GM18868 (cell line): ENCODE measurements around the gene MEP1B.
"Not testable (repeated sequence)": the region's sequence is repeated elsewhere in the genome, so short reads cannot be mapped to it uniquely, and the experiment has no call there.

Experiments
- ATAC-seq: cut with Tn5 transposase; IDR thresholded peaks from one replicate; pipeline ENCODE4 v1.9.1; 2021; ENCODE audit warnings: mild to moderate bottlenecking, moderate library complexity; ENCODE audit not compliant: unreplicated experiment

The MEP1B gene

GRCh38 chr18:32208577-32208976 lies 18.7 kb downstream of the MEP1B start:
- ATAC-seq: no peak

- ATAC-seq: no peak
Measured at GRCh38 chr18:32209685-32210445, 20.0 kb downstream of the MEP1B start.

- ATAC-seq: no peak
Measured at GRCh38 chr18:32213693-32214092, 23.9 kb downstream of the MEP1B start.

GRCh38 chr18:32216390-32216789 lies 26.6 kb downstream of the MEP1B start:
- ATAC-seq: no peak

- no peak for ATAC-seq
Measured at GRCh38 chr18:32219431-32220018, 29.7 kb downstream of the MEP1B start.

- ATAC-seq: not testable (repeated sequence)
Measured at GRCh38 chr18:32233348-32233747, 43.5 kb downstream of the MEP1B start.

- no peak for ATAC-seq
Measured at GRCh38 chr18:32237049-32237448, 47.2 kb downstream of the MEP1B start.

- no peak for ATAC-seq
Measured at GRCh38 chr18:32238635-32239268, 48.9 kb downstream of the MEP1B start.

GRCh38 chr18:32242395-32242794 lies 52.6 kb downstream of the MEP1B start:
- no peak for ATAC-seq

DNA sequence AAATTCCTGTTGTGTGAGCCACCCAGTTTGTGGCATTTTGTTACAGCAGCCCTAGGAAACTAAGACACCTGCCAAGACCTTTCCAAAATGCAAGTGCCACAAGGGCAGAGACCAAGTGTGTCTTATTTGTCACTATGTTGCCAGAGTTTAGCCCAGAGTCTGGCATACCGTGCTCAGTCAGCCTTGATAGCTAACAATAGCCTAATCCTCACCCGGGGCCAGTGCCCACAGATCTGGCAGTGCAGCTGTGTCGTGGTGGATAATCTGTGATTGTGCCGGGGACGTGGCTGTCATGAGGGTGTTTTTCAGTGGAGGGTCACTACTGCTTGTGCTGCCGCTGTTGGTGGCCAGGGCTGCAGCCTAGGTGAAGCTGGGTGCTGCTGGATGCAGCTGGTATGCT lies 53.5 kb downstream of the MEP1B start:
- no peak for ATAC-seq

- ATAC-seq: no peak
Measured at GRCh38 chr18:32244881-32245280, 55.0 kb downstream of the MEP1B start.

DNA sequence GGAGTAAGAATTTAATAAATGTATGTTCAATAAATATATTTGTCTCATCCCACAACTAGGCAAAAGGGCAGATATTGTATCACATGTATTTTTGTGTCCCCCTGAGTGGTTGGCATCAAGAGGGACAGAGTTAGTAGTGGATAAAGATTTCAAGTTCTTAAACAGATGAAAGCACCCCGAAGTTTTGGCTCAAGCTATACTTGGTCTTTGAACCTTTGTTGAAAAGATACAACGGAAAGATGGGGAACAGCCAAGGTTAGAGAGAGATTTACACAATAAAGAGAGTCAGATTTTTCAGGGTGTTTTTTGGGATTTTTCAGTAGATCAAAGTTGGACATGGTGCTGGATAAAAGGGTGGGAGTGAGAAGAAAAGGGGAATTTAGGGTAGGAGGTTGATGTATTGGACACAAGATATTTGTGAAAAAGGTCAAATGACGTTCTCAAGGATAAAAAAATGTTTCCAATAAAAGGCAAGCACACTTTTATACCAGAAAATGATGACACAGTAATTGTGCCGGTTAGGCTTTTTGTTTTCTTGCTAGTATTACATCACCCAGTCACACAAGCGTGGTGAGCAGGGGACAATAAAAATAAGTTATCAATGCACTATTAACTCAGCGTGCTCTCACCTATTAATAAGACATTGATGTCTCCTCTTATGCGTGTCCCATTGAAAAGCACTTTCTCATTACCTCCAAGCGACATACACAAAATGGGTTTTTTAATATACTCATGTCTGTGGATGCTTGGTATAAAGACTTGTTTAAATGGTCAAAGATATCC lies 59.5 kb downstream of the MEP1B start:
- ATAC-seq: no peak

DNA sequence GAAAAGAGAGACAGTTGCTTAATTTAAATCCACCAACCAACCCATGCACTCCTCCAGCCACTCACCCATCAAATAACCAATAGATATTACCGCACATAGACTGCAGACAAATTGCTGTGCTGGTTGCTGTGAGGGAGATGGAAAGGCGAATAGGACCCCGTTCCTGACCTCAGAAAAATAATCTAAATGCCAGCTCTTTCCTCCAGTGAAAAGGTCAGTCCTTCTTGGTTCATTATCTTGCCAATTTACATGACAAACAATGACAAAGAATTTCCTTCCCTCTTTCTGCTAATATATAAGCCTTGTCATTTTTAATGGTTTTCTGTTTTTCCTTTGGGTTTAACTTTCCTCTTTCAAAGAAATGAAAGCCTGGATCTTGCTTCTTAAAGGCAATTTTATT lies 61.6 kb downstream of the MEP1B start:
- no peak for ATAC-seq

GRCh38 chr18:32252141-32252860 lies 62.5 kb downstream of the MEP1B start:
- no peak for ATAC-seq

- ATAC-seq: no peak
Measured at GRCh38 chr18:32255570-32255969, 65.7 kb downstream of the MEP1B start.

DNA sequence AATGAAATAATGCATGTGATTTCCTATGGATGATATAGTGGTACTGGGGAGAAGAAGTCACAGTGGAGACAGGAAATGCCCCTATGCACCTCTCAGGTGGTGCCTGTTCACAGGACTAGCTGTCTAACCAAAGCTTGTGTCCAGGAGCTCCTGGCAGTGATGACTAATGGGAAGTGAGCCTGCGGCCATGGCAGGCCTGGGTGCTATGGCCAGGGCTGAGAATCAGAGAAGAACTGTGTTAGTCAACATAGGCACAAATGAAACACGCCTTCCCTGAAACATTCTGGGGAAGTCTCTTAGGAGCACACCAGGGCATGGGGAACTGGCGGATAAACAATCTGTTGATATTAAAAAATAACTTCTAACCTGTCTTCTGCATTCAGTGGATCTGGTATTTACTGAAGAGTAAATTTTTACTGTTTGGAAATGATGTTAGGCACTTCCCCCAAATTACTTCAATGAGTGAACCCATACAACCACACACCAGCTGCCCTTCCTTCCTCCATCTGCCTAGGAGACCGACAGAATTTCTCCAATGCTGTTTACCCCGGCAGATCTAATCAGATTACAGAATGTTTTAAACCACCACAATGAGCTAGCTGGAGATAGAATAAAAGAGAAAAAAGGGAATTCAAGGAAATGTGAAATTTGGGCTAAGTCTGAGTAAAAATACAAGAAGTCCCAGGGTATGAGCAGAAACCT lies 67.4 kb downstream of the MEP1B start:
- no peak for ATAC-seq

DNA sequence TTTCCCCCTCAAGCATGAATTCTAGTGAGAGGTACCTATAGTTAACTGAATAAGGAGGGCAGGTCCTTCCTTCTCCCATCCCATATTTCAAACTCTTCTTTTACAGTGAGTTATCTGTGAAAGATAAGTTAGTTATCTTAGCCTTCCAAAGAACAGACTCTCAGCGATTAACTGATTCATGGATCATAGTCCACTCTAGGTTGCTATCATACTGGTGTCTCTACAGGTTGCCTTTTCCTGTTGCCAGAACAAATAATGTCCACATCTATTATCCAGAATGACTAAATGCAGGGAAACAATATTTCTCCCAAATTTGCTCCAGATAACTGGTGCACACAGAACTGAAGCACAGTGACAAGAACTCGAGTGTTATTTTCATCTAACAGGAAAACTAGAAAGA lies 68.3 kb downstream of the MEP1B start:
- ATAC-seq: no peak

DNA sequence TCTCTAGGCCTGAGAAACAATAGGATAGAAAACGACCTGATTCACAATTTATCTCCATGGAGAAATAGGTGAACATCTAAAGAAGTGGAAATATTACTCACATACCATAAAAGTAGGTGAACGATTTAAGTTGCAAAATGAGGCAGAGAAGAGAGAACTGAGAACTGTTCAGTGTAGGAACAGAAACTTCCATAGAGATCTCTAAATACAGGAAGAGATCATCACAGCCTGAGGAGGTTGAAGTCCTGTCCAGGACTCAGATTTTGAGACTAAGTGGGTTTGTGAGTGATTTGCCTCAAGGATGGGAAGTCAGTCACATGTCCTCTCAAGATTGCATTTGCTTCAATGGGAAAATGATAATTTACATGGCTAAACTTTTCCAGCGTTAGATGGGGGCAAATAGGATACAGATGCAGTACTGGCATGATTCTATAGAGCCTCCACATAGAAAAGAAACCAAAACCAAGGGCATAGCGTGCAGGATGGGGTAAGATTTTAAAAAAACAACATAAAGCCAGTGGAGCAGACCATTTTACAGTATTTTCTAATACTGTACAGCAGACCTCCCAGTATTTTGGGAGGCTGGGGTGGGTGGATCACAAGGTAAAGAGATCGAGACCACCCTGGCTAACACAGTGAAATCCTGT lies 68.8 kb downstream of the MEP1B start:
- peak; percentile 47 for ATAC-seq

- no peak for ATAC-seq
Measured at GRCh38 chr18:32259553-32259952, 69.7 kb downstream of the MEP1B start.

DNA sequence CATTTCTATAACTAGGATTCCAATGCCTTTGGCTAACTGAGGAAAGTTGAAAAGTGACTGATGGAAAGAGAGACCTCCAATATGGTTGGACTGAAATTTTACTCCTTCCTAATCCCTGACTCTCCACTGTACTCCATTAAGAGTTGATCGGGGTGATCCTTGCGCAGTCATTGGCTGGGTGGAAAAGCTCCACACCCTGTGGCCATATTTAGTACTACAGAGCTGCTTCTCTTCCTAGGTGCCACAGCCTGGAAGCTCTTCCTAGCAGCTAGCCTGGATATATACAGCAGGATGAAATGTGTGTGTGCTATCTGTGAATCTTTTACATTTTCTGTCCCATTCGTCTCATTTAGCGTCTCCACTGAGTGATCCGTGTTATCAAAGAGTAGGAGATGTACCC lies 71.2 kb downstream of the MEP1B start:
- ATAC-seq: no peak
